ACC112 (cell line): ENCODE measurements around the gene ANKRD33B.
"Not testable (repeated sequence)": the region's sequence is repeated elsewhere in the genome, so short reads cannot be mapped to it uniquely, and the experiment has no call there.

Experiments
- H2AFZ ChIP-seq: fragments of 200-600 bp; sonication (generic); one replicate; pipeline ENCODE4 v1.6.0; 2017; ENCODE audit warnings: antibody characterized with exemption, low read length; ENCODE audit not compliant: unreplicated experiment
- H3K27ac ChIP-seq: fragments of 200-600 bp; sonication (generic); 2 replicates; pipeline ENCODE4 v1.5.1; 2014; ENCODE audit warnings: low read depth, mild to moderate bottlenecking, antibody characterized with exemption, low read length, moderate library complexity
- H3K27me3 ChIP-seq: fragments of 200-600 bp; sonication (generic); 2 replicates; pipeline ENCODE4 v1.6.1; 2014; ENCODE audit warnings: mild to moderate bottlenecking, antibody characterized with exemption, low read length, moderate library complexity, mixed read lengths; ENCODE audit not compliant: insufficient read depth
- H3K36me3 ChIP-seq: fragments of 200-600 bp; sonication (generic); 2 replicates; pipeline ENCODE4 v1.6.1; 2016; ENCODE audit warnings: mild to moderate bottlenecking, antibody characterized with exemption, low read length, moderate library complexity, mixed read lengths; ENCODE audit not compliant: insufficient read depth
- H3K4me1 ChIP-seq: fragments of 200-600 bp; sonication (generic); one replicate; pipeline ENCODE4 v1.6.1; 2016; ENCODE audit warnings: low read length, mixed read lengths; ENCODE audit not compliant: insufficient read depth, unreplicated experiment, control insufficient read depth
- H3K4me3 ChIP-seq: fragments of 200-600 bp; sonication (generic); 2 replicates; pipeline ENCODE4 v1.5.1; 2014; ENCODE audit warnings: mild to moderate bottlenecking, low read depth, low read length
- H3K79me2 ChIP-seq: fragments of 200-600 bp; sonication (generic); one replicate; pipeline ENCODE4 v1.6.0; 2016; ENCODE audit warnings: low read length; ENCODE audit not compliant: control insufficient read depth, unreplicated experiment, insufficient read depth

ANKRD33B gene

GRCh38 chr5:10562201-10563109 is 1.4 kb upstream of the ANKRD33B start:
- H2AFZ ChIP-seq = no peak overlapping the region
- peak overlapping the region; percentile 93 for H3K4me3 ChIP-seq
- H3K27me3 ChIP-seq = no peaks in the 10 kb centered on the region
- H3K4me1 ChIP-seq = peaks cover 13% of the 10 kb centered on the region
- peaks cover 7% of the 10 kb centered on the region for H3K79me2 ChIP-seq
- H3K27ac ChIP-seq = no peak overlapping the region
- H3K36me3 ChIP-seq = no peaks in the 10 kb centered on the region

- Histone ChIP-seq H3K36me3 (no peaks in the 10 kb centered on the region), H2AFZ (peak overlapping the region; percentile 64), H3K4me3 (peak overlapping the region; percentile 93), H3K79me2 (peaks cover 7% of the 10 kb centered on the region), H3K4me1 (peaks cover 7% of the 10 kb centered on the region), H3K27ac (peak overlapping the region; percentile 72), H3K27me3 (no peaks in the 10 kb centered on the region)
Measured at GRCh38 chr5:10563110-10563944, 543 bp upstream of the ANKRD33B start.

- H3K79me2 ChIP-seq = peaks cover 7% of the 10 kb centered on the region
- H3K4me1 ChIP-seq = peaks cover 7% of the 10 kb centered on the region
- no peak overlapping the region for H3K27ac ChIP-seq
- H3K27me3 ChIP-seq = no peaks in the 10 kb centered on the region
- H2AFZ ChIP-seq = no peak overlapping the region
- no peaks in the 10 kb centered on the region for H3K36me3 ChIP-seq
- peak overlapping the region; percentile 93 for H3K4me3 ChIP-seq
Measured at GRCh38 chr5:10564838-10565784, 1.2 kb downstream of the ANKRD33B start.

- Histone ChIP-seq H3K79me2 (peaks cover 7% of the 10 kb centered on the region), H3K4me3 (peak overlapping the region; percentile 93), H3K27ac (no peak overlapping the region), H3K4me1 (peaks cover 7% of the 10 kb centered on the region), H3K27me3 (no peaks in the 10 kb centered on the region), H3K36me3 (no peaks in the 10 kb centered on the region), H2AFZ (no peak overlapping the region)
Measured at GRCh38 chr5:10565785-10566542, 2.1 kb downstream of the ANKRD33B start.

GRCh38 chr5:10566543-10567068 is 2.7 kb downstream of the ANKRD33B start:
- Histone ChIP-seq H3K79me2 (peaks cover 7% of the 10 kb centered on the region), H3K36me3 (no peaks in the 10 kb centered on the region), H3K4me3 (peak overlapping the region; percentile 93; the same call in 1 of the 2 replicates), H3K27me3 (no peaks in the 10 kb centered on the region), H3K4me1 (peaks cover 7% of the 10 kb centered on the region), H2AFZ (no peak overlapping the region), H3K27ac (no peak overlapping the region)

- no peak overlapping the region for H3K4me3 ChIP-seq
- H3K27me3 ChIP-seq = no peaks in the 10 kb centered on the region
- H3K79me2 ChIP-seq = peaks cover 7% of the 10 kb centered on the region
- no peak overlapping the region for H3K27ac ChIP-seq
- peaks cover 7% of the 10 kb centered on the region for H3K4me1 ChIP-seq
- H3K36me3 ChIP-seq = no peaks in the 10 kb centered on the region
- H2AFZ ChIP-seq = no peak overlapping the region
Measured at GRCh38 chr5:10567121-10567591, 3.3 kb downstream of the ANKRD33B start.

- Histone ChIP-seq H3K27ac (no peak overlapping the region), H3K36me3 (no peaks in the 10 kb centered on the region), H3K79me2 (peaks cover 7% of the 10 kb centered on the region), H3K4me3 (no peak overlapping the region), H3K27me3 (no peaks in the 10 kb centered on the region), H2AFZ (no peak overlapping the region), H3K4me1 (peaks cover 7% of the 10 kb centered on the region)
Measured at GRCh38 chr5:10567781-10568321, 4.0 kb downstream of the ANKRD33B start.

GRCh38 chr5:10570540-10570939 is 6.7 kb downstream of the ANKRD33B start:
- not testable (repeated sequence) for H3K79me2 ChIP-seq, H3K36me3 ChIP-seq, H3K4me1 ChIP-seq

GRCh38 chr5:10572451-10572850 is 8.6 kb downstream of the ANKRD33B start:
- H3K79me2 ChIP-seq = no peaks in the 10 kb centered on the region
- no peak overlapping the region for H3K27ac ChIP-seq
- H3K27me3 ChIP-seq = no peaks in the 10 kb centered on the region
- H2AFZ ChIP-seq = no peak overlapping the region
- H3K36me3 ChIP-seq = no peaks in the 10 kb centered on the region
- H3K4me1 ChIP-seq = peaks cover 2% of the 10 kb centered on the region
- H3K4me3 ChIP-seq = no peak overlapping the region

More at GRCh38 chr5:10570540-10570939, 6.7 kb downstream of the ANKRD33B start:
- H3K27me3 ChIP-seq, H3K27ac ChIP-seq, H3K4me3 ChIP-seq, H2AFZ ChIP-seq: not testable (repeated sequence)
